HCT116 (cell line): ENCODE results near the gene SERGEF. TPM values are rescaled to one million over a fixed set of nuclear protein-coding genes. Genes with fewer than 3 reads are reported as not detected.

Source experiments
- ATAC-seq: fragments of 200-7000 bp; cut with Tn5 transposase; 2 replicates; pipeline ENCODE4 v1.9.1; 2020; ENCODE audit warnings: mild to moderate bottlenecking, moderate library complexity
- BruUV-seq: library from RNA; stranded (reverse); fragments of 400-500 nt; replicated peaks from 2 replicates; lab custom pipeline; 2021; lab: Mats Ljungman, UMichigan
- CTCF ChIA-PET: fragments of 300-600 bp; sonication (Branson Sonifier 250); formaldehyde crosslinking; loops from one replicate; lab custom pipeline; 2021; ENCODE audit warnings: antibody characterized with exemption; lab: Charles Lee
- POLR2A ChIA-PET: fragments of 300-600, 350-600 bp; sonication (Branson Sonifier 250); formaldehyde crosslinking; loops from one replicate; lab custom pipeline; 2021; ENCODE audit warnings: antibody characterized with exemption; lab: Charles Lee
- RAD21 ChIA-PET, 2 experiments: fragments of 300-600 bp; sonication (Branson Sonifier 250); formaldehyde crosslinking; loops; one replicate each; lab custom pipeline; 2023; ENCODE audit warnings: low total read pairs in 2 of 2; ENCODE audit not compliant: uncharacterized antibody in 2 of 2, unreplicated experiment in 2 of 2, low non-redundant PET in 1 of 2; lab: Charles Lee
- DNase-seq: peaks from one replicate; pipeline ENCODE4 v3.0.0-alpha.2; 2010; ENCODE audit warnings: low read depth, low spot score
- H2AFZ ChIP-seq: fragments of 200-600 bp; shearing (Covaris generic), sonication (generic); 2 replicates; pipeline ENCODE4 v1.6.1; 2017; ENCODE audit warnings: low read depth, mixed run types, mixed read lengths, antibody characterized with exemption, low read length; ENCODE audit not compliant: poor library complexity, severe bottlenecking
- H3K27ac ChIP-seq: 2 replicates; pipeline ENCODE4 v1.5.1; 2012; ENCODE audit warnings: low read depth, low read length
- H3K27me3 ChIP-seq: fragments of 200-600 bp; sonication (generic); 2 replicates; pipeline ENCODE4 v1.6.1; 2016; ENCODE audit warnings: mixed run types, low read length, mixed read lengths; ENCODE audit not compliant: insufficient read depth
- H3K36me3 ChIP-seq, 2 experiments: fragments of 200-500 bp in 1 of 2; fragments of 200-600 bp in 1 of 2; sonication (Bioruptor generic) in 1 of 2; sonication (generic) in 1 of 2; 2 replicates each; pipeline versions ENCODE4 v1.5.1 to v1.6.1; 2014 to 2016; ENCODE audit warnings: low read length in 2 of 2, inconsistent platforms in 1 of 2, mixed read lengths in 1 of 2, mixed run types in 1 of 2; ENCODE audit not compliant: insufficient read depth in 2 of 2, control insufficient read depth in 1 of 2
- H3K4me1 ChIP-seq, 2 experiments: fragments of 200-600 bp in 1 of 2; sonication (generic) in 1 of 2; 2 replicates each; pipeline versions ENCODE4 v1.5.1 to v1.6.1; 2012 to 2017; ENCODE audit warnings: low read length in 2 of 2, inconsistent platforms in 1 of 2, mild to moderate bottlenecking in 1 of 2, mixed read lengths in 1 of 2, mixed run types in 1 of 2, moderate library complexity in 1 of 2; ENCODE audit not compliant: insufficient read depth in 2 of 2, control insufficient read depth in 1 of 2
- H3K4me2 ChIP-seq: fragments of 200-600 bp; sonication (generic); 2 replicates; pipeline ENCODE4 v1.6.1; 2017; ENCODE audit warnings: mixed run types, low read length, mixed read lengths
- H3K4me3 ChIP-seq, 2 experiments: fragments of 200-600 bp in 1 of 2; sonication (generic) in 1 of 2; replicated peaks in 1 of 2; 2 replicates each; pipeline ENCODE4 v1.5.1; 2011 to 2016; ENCODE audit warnings: low read length in 2 of 2, control low read depth in 1 of 2, low read depth in 1 of 2, mild to moderate bottlenecking in 1 of 2, mixed read lengths in 1 of 2, mixed run types in 1 of 2
- H3K79me2 ChIP-seq: fragments of 200-600 bp; sonication (generic); 2 replicates; pipeline ENCODE4 v1.6.1; 2017; ENCODE audit warnings: mild to moderate bottlenecking, mixed run types, low read length, moderate library complexity, mixed read lengths; ENCODE audit not compliant: insufficient read depth
- H3K9ac ChIP-seq: fragments of 200-600 bp; sonication (generic); 2 replicates; pipeline ENCODE4 v1.6.1; 2016; ENCODE audit warnings: low read length, mixed read lengths
- H3K9me2 ChIP-seq: fragments of 200-600 bp; sonication (generic), shearing (Covaris generic); 2 replicates; pipeline ENCODE4 v1.6.1; 2017; ENCODE audit warnings: mixed run types, mild to moderate bottlenecking, moderate library complexity; ENCODE audit not compliant: insufficient read depth
- H3K9me3 ChIP-seq, 2 experiments: fragments of 200-500 bp in 1 of 2; fragments of 200-600 bp in 1 of 2; sonication (Bioruptor generic) in 1 of 2; sonication (generic) in 1 of 2; 2 replicates each; pipeline ENCODE4 v1.6.1; 2014 to 2017; ENCODE audit warnings: low read length in 2 of 2, mixed read lengths in 2 of 2, inconsistent platforms in 1 of 2, low read depth in 1 of 2, mild to moderate bottlenecking in 1 of 2, mixed run types in 1 of 2, moderate library complexity in 1 of 2; ENCODE audit not compliant: control insufficient read depth in 1 of 2, insufficient read depth in 1 of 2
- H4K20me1 ChIP-seq: fragments of 200-600 bp; sonication (generic), shearing (Covaris generic); 2 replicates; pipeline ENCODE4 v1.6.1; 2017; ENCODE audit warnings: mixed run types, mild to moderate bottlenecking, moderate library complexity; ENCODE audit not compliant: insufficient read depth
- CEBPB ChIP-seq: IDR thresholded peaks from 2 replicates; pipeline ENCODE4 v1.6.1; 2012; ENCODE audit warnings: low read depth
- EGR1 ChIP-seq: IDR thresholded peaks from 2 replicates; pipeline ENCODE4 v1.6.1; 2012; ENCODE audit warnings: low read depth
- ELF1 ChIP-seq: IDR thresholded peaks from 2 replicates; pipeline ENCODE4 v1.6.1; 2012; ENCODE audit warnings: low read depth, borderline replicate concordance
- EZH2 ChIP-seq: fragments of 200-600 bp; sonication (generic); IDR thresholded peaks from 2 replicates; pipeline ENCODE4 v1.6.1; 2017; ENCODE audit warnings: antibody characterized with exemption, mixed run types
- EZH2phosphoT487 ChIP-seq: fragments of 200-600 bp; IDR thresholded peaks from 2 replicates; pipeline ENCODE4 v1.6.1; 2018; ENCODE audit warnings: antibody characterized with exemption, borderline replicate concordance
- JUND ChIP-seq: IDR thresholded peaks from 2 replicates; pipeline ENCODE4 v1.6.1; 2012
- MAX ChIP-seq: IDR thresholded peaks from 2 replicates; pipeline ENCODE4 v1.6.1; 2012
- POLR2AphosphoS5 ChIP-seq: IDR thresholded peaks from 2 replicates; pipeline ENCODE4 v1.6.1; 2011; ENCODE audit warnings: mild to moderate bottlenecking, low read depth, low read length, moderate library complexity
- RAD21 ChIP-seq: IDR thresholded peaks from 2 replicates; pipeline ENCODE4 v1.6.1; 2012; ENCODE audit warnings: low read depth, mild to moderate bottlenecking
- SIN3A ChIP-seq: IDR thresholded peaks from 2 replicates; pipeline ENCODE4 v1.6.1; 2012; ENCODE audit warnings: low read depth
- SRF ChIP-seq: IDR thresholded peaks from 2 replicates; pipeline ENCODE4 v1.6.1; 2012; ENCODE audit warnings: low read depth
- TCF7L2 ChIP-seq: IDR thresholded peaks from 2 replicates; pipeline ENCODE4 v1.7.0; 2011; ENCODE audit warnings: borderline replicate concordance, inconsistent platforms; ENCODE audit not compliant: insufficient read depth, insufficient read length; ENCODE audit errors: extremely low read depth
- YY1 ChIP-seq: IDR thresholded peaks from 2 replicates; pipeline ENCODE4 v1.6.1; 2011; ENCODE audit warnings: low read length, low read depth, moderate library complexity, mild to moderate bottlenecking; ENCODE audit not compliant: insufficient replicate concordance; ENCODE audit errors: extremely low read depth
- ZFX ChIP-seq: fragments of 450-650 bp; IDR thresholded peaks from 2 replicates; pipeline ENCODE4 v1.6.1; 2017
- ZNF274 ChIP-seq: fragments of 200-500 bp; sonication (Bioruptor generic); IDR thresholded peaks from 2 replicates; pipeline ENCODE4 v1.6.1; 2014; ENCODE audit warnings: mild to moderate bottlenecking, low read depth, low read length, inconsistent platforms
- intact Hi-C: fragments of 100-400 bp; cut with micrococcal nuclease; formaldehyde crosslinking; loops from 2 replicates; pipeline ENCODE4 v1.10.0; 2022
- total RNA-seq: library from RNA; stranded (reverse); gene quantifications from one replicate; pipeline ENCODE4 v1.2.1, GENCODE V29; 2021; ENCODE audit not compliant: unreplicated experiment

SERGEF gene
- total RNA-seq, 1 experiment from 2014 or later, result 32.8 TPM

- BruUV-seq, result no TSS peak
- ChIA-PET POLR2A (no interaction called here), CTCF (no interaction called here), RAD21 (no interaction called here)
- ATAC-seq, result no peak
- no peak for DNase-seq
- intact Hi-C loops, result loop anchor here (5.0 kb wide), 1 partner anchor 64 kb away; no protein-coding TSS in a partner anchor
- H3K27ac ChIP-seq, result no peak overlapping the region
- H4K20me1 ChIP-seq, result no peaks in the 10 kb centered on the region
- peaks cover 0 to 9% of the 10 kb centered on the region in 2 experiments; a peak in 2 of 4 replicates for H3K4me1 ChIP-seq
- H2AFZ ChIP-seq, result no peak overlapping the region
- no peaks in the 10 kb centered on the region for H3K9me3 ChIP-seq
- no peaks in the 10 kb centered on the region for H3K79me2 ChIP-seq
- no peak overlapping the region for H3K9ac ChIP-seq
- no peaks in the 10 kb centered on the region for H3K27me3 ChIP-seq
- no peaks in the 10 kb centered on the region for H3K9me2 ChIP-seq
- no peak overlapping the region for H3K4me2 ChIP-seq
- no peaks in the 10 kb centered on the region for H3K36me3 ChIP-seq
- TF ChIP-seq SIN3A, result no peak
- TF ChIP-seq POLR2AphosphoS5, result no peak
- no peak for TF ChIP-seq ELF1
- TF ChIP-seq CEBPB, result no peak
- no peak for TF ChIP-seq TCF7L2
- TF ChIP-seq ZNF274, result no peak
- TF ChIP-seq ZFX, result no peak
- TF ChIP-seq JUND, result no peak
- no peak for TF ChIP-seq EZH2
- no peak for TF ChIP-seq SRF
- no peak for TF ChIP-seq RAD21
- TF ChIP-seq EZH2phosphoT487, result no peak
- TF ChIP-seq YY1, result no peak
- TF ChIP-seq EGR1, result no peak
- TF ChIP-seq MAX, result no peak
- TF ChIP-seq, all 23 proteins: peak for 0
- H3K4me3 ChIP-seq, result no peak overlapping the region
Measured at GRCh38 chr11:17763244-17763643, 249.6 kb downstream of the SERGEF start.
